Right renal pelvis (tissue), 4 donors: ENCODE data around the gene F8. TPM values are rescaled to one million over a fixed set of nuclear protein-coding genes. Genes with fewer than 3 reads are reported as not detected.
"Not testable (repeated sequence)": the region's sequence is repeated elsewhere in the genome, so short reads cannot be mapped to it uniquely, and the experiment has no call there.

Experiments used
- DNase-seq, 4 donors: peaks; one replicate each; pipeline ENCODE4 v3.0.0-alpha.2; 2013; ENCODE audit warnings: low read depth in 4 of 4, low spot score in 3 of 4, missing footprints in 1 of 4
- polyA plus RNA-seq, 4 donors: library from polyadenylated mRNA; unstranded; fragments of 120-200 nt; gene quantifications; one replicate each; pipeline ENCODE4 v1.2.1, GENCODE V29; 2013; ENCODE audit not compliant: insufficient read length in 4 of 4

F8 gene
- polyA plus RNA-seq, 4 donors, result 13.9 to 18.7 (median 16.0) TPM

- DNase-seq, result no peak
Observed at GRCh38 chrX:155035688-155036087, 13.2 kb upstream of the F8 start.

- DNase-seq, result no peak
Observed at GRCh38 chrX:155031657-155032056, 9.1 kb upstream of the F8 start.

- DNase-seq, result no peak
Observed at GRCh38 chrX:155028877-155029291, 6.4 kb upstream of the F8 start.

GRCh38 chrX:155028129-155028528 lies 5.6 kb upstream of the F8 start:
- DNase-seq, result no peak

GRCh38 chrX:155027509-155028066 lies 5.1 kb upstream of the F8 start:
- no peak for DNase-seq

- peak; percentile 65 to 82 (median 76) for DNase-seq
Observed at GRCh38 chrX:155026727-155027508, 4.4 kb upstream of the F8 start, which contains the start of gene FUNDC2. TSS of gene FUNDC2 (plus strand) at chrX:155026844. CDS start at chrX:155026939, 95 bp downstream.

GRCh38 chrX:155026420-155026726 lies 3.9 kb upstream of the F8 start:
- DNase-seq, result no peak

- DNase-seq, result no peak
Observed at GRCh38 chrX:155023907-155024833, 1.6 kb upstream of the F8 start.

GRCh38 chrX:155020591-155020990 lies 1.9 kb downstream of the F8 start:
- DNase-seq, result no peak

GRCh38 chrX:155009994-155010472 lies 12.5 kb downstream of the F8 start:
- DNase-seq, result no peak

GRCh38 chrX:155008578-155008977 lies 13.9 kb downstream of the F8 start:
- not testable (repeated sequence) for DNase-seq

- not testable (repeated sequence) for DNase-seq
Observed at GRCh38 chrX:155006913-155007671, 15.4 kb downstream of the F8 start.

- DNase-seq, result not testable (repeated sequence)
Observed at GRCh38 chrX:155006379-155006778, 16.1 kb downstream of the F8 start.

- no peak for DNase-seq
Observed at GRCh38 chrX:155005190-155005589, 17.3 kb downstream of the F8 start.

GRCh38 chrX:155001873-155002272 lies 20.6 kb downstream of the F8 start:
- no peak for DNase-seq

- no peak for DNase-seq
Observed at GRCh38 chrX:155000841-155001240, 21.7 kb downstream of the F8 start.

GRCh38 chrX:154998204-154998880 lies 24.2 kb downstream of the F8 start:
- DNase-seq, result no peak

GRCh38 chrX:154991476-154991875 lies 31.0 kb downstream of the F8 start:
- no peak for DNase-seq

GRCh38 chrX:154991039-154991438 lies 31.5 kb downstream of the F8 start:
- DNase-seq, result no peak

GRCh38 chrX:154990496-154990895 lies 32.0 kb downstream of the F8 start:
- DNase-seq, result no peak
